ENCODE results near the gene TMEM131.
"Not testable (repeated sequence)": the region's sequence is repeated elsewhere in the genome, so short reads cannot be mapped to it uniquely, and the experiment has no call there.

The TMEM131 gene

GRCh38 chr2:97880334-97880733, 115.4 kb downstream of the TMEM131 start:
- DNase-seq (ENCODE audit: extremely low read depth, insufficient read length): no peak
- Histone ChIP-seq H3K27me3 (replicated peaks; ENCODE audit: control insufficient read depth, insufficient read depth, low read length) (no peaks in the 10 kb centered on the region), H3K4me3 (replicated peaks; ENCODE audit: low read depth, low read length) (no peak overlapping the region), H3K36me3 (ENCODE audit: control insufficient read depth, insufficient read depth, low read length) (peaks cover 2% of the 10 kb centered on the region; the same call in 1 of the 2 replicates)
- TF ChIP-seq, protein P1, sequence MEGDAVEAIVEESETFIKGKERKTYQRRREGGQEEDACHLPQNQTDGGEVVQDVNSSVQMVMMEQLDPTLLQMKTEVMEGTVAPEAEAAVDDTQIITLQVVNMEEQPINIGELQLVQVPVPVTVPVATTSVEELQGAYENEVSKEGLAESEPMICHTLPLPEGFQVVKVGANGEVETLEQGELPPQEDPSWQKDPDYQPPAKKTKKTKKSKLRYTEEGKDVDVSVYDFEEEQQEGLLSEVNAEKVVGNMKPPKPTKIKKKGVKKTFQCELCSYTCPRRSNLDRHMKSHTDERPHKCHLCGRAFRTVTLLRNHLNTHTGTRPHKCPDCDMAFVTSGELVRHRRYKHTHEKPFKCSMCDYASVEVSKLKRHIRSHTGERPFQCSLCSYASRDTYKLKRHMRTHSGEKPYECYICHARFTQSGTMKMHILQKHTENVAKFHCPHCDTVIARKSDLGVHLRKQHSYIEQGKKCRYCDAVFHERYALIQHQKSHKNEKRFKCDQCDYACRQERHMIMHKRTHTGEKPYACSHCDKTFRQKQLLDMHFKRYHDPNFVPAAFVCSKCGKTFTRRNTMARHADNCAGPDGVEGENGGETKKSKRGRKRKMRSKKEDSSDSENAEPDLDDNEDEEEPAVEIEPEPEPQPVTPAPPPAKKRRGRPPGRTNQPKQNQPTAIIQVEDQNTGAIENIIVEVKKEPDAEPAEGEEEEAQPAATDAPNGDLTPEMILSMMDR (IDR thresholded peaks at IDR 0.05; ENCODE audit: insufficient read depth, low read length, poor library complexity, severe bottlenecking): no peak

- H3K27me3 ChIP-seq (replicated peaks; ENCODE audit: control insufficient read depth, insufficient read depth, low read length): no peaks in the 10 kb centered on the region
- DNase-seq (ENCODE audit: extremely low read depth, insufficient read length): no peak
- TF ChIP-seq, protein P1 (IDR thresholded peaks at IDR 0.05; ENCODE audit: insufficient read depth, low read length, poor library complexity, severe bottlenecking): no peak
Observed at GRCh38 chr2:97878865-97879264, 116.9 kb downstream of the TMEM131 start.

GRCh38 chr2:97878317-97878716, 117.4 kb downstream of the TMEM131 start:
- not testable (repeated sequence) for H3K4me3 ChIP-seq (replicated peaks; ENCODE audit: low read depth, low read length); DNase-seq (ENCODE audit: extremely low read depth, insufficient read length); H3K36me3 ChIP-seq (ENCODE audit: control insufficient read depth, insufficient read depth, low read length); H3K27me3 ChIP-seq (replicated peaks; ENCODE audit: control insufficient read depth, insufficient read depth, low read length)

More at GRCh38 chr2:97878865-97879264, 116.9 kb downstream of the TMEM131 start:
- Histone ChIP-seq H3K36me3 (ENCODE audit: control insufficient read depth, insufficient read depth, low read length) (peaks cover 2% of the 10 kb centered on the region; the same call in 1 of the 2 replicates), H3K4me3 (replicated peaks; ENCODE audit: low read depth, low read length) (no peak overlapping the region)

- TF ChIP-seq, protein P1 (IDR thresholded peaks at IDR 0.05; ENCODE audit: insufficient read depth, low read length, poor library complexity, severe bottlenecking): no peak
- H3K27me3 ChIP-seq (replicated peaks; ENCODE audit: control insufficient read depth, insufficient read depth, low read length): no peaks in the 10 kb centered on the region
- H3K36me3 ChIP-seq (ENCODE audit: control insufficient read depth, insufficient read depth, low read length): no peaks in the 10 kb centered on the region; the same call in 1 of the 2 replicates
- no peak for DNase-seq (ENCODE audit: extremely low read depth, insufficient read length)
- H3K4me3 ChIP-seq (replicated peaks; ENCODE audit: low read depth, low read length): no peak overlapping the region
Observed at GRCh38 chr2:97871096-97871780, 124.5 kb downstream of the TMEM131 start.

- DNase-seq (ENCODE audit: extremely low read depth, insufficient read length): peak; percentile 55
- TF ChIP-seq, protein P1 (IDR thresholded peaks at IDR 0.05; ENCODE audit: insufficient read depth, low read length, poor library complexity, severe bottlenecking): peak; percentile 22
- no peaks in the 10 kb centered on the region for H3K27me3 ChIP-seq (replicated peaks; ENCODE audit: control insufficient read depth, insufficient read depth, low read length)
- no peak overlapping the region for H3K4me3 ChIP-seq (replicated peaks; ENCODE audit: low read depth, low read length)
- no peaks in the 10 kb centered on the region; the same call in 1 of the 2 replicates for H3K36me3 ChIP-seq (ENCODE audit: control insufficient read depth, insufficient read depth, low read length)
Observed at GRCh38 chr2:97870396-97870843, 125.3 kb downstream of the TMEM131 start.

GRCh38 chr2:97869722-97870346, 125.9 kb downstream of the TMEM131 start:
- DNase-seq (ENCODE audit: extremely low read depth, insufficient read length): no peak
- H3K27me3 ChIP-seq (replicated peaks; ENCODE audit: control insufficient read depth, insufficient read depth, low read length): no peaks in the 10 kb centered on the region

More at GRCh38 chr2:97869722-97870346, 125.9 kb downstream of the TMEM131 start:
- TF ChIP-seq, protein P1 (IDR thresholded peaks at IDR 0.05; ENCODE audit: insufficient read depth, low read length, poor library complexity, severe bottlenecking): no peak
- Histone ChIP-seq H3K4me3 (replicated peaks; ENCODE audit: low read depth, low read length) (no peak overlapping the region), H3K36me3 (ENCODE audit: control insufficient read depth, insufficient read depth, low read length) (no peaks in the 10 kb centered on the region; the same call in 1 of the 2 replicates)

All from GM06990 (cell line).